PC-3 (cell line): Measurements from ENCODE around the gene FOXP1. TPM values are rescaled to one million over a fixed set of nuclear protein-coding genes. Genes with fewer than 3 reads are reported as not detected.

ENCODE experiments used
- ATAC-seq: fragments of 200-7000 bp; cut with Tn5 transposase; 2 replicates; pipeline ENCODE4 v1.9.1; 2020; ENCODE audit warnings: mild to moderate bottlenecking, moderate library complexity
- BruUV-seq: library from RNA; stranded (reverse); fragments of 400-500 nt; replicated peaks from 2 replicates; lab custom pipeline; 2021; lab: Mats Ljungman, UMichigan
- CTCF ChIA-PET: fragments of 300-600 bp; sonication (Branson Sonifier 250); formaldehyde crosslinking; loops from one replicate; lab custom pipeline; 2022; ENCODE audit warnings: antibody characterized with exemption; lab: Charles Lee
- POLR2A ChIA-PET: fragments of 300-600 bp; sonication (Branson Sonifier 250); formaldehyde crosslinking; loops from one replicate; lab custom pipeline; 2022; ENCODE audit warnings: antibody characterized with exemption; ENCODE audit not compliant: unreplicated experiment; lab: Charles Lee
- DNase-seq: peaks from one replicate; pipeline ENCODE4 v3.0.0-alpha.2; 2015
- H2AFZ ChIP-seq: fragments of 300-600 bp; sonication (generic); 2 replicates; pipeline ENCODE4 v1.6.0; 2016; ENCODE audit warnings: antibody characterized with exemption, low read length
- H3F3A ChIP-seq: fragments of 300-600 bp; sonication (generic); one replicate; pipeline ENCODE4 v1.6.0; 2017; ENCODE audit warnings: antibody characterized with exemption, low read length, control low read depth, mild to moderate bottlenecking; ENCODE audit not compliant: unreplicated experiment
- H3K27ac ChIP-seq: fragments of 300-600 bp; sonication (generic); 2 replicates; pipeline ENCODE4 v1.5.1; 2016; ENCODE audit warnings: mild to moderate bottlenecking, low read length
- H3K27me3 ChIP-seq: fragments of 300-600 bp; sonication (generic); 2 replicates; pipeline ENCODE4 v1.6.1; 2016; ENCODE audit warnings: low read length, mixed read lengths
- H3K36me3 ChIP-seq: fragments of 300-600 bp; sonication (generic); 2 replicates; pipeline ENCODE4 v1.6.1; 2016; ENCODE audit warnings: low read depth, mixed run types, low read length, mixed read lengths
- H3K4me1 ChIP-seq: fragments of 300-600 bp; sonication (generic); 2 replicates; pipeline ENCODE4 v1.5.1; 2016; ENCODE audit warnings: low read length; ENCODE audit not compliant: insufficient read depth
- H3K4me2 ChIP-seq: fragments of 300-600 bp; sonication (generic); 2 replicates; pipeline ENCODE4 v1.6.0; 2016; ENCODE audit warnings: low read length
- H3K4me3 ChIP-seq: fragments of 300-600 bp; sonication (generic); 2 replicates; pipeline ENCODE4 v1.5.1; 2016; ENCODE audit warnings: mild to moderate bottlenecking, low read length, mixed read lengths
- H3K79me2 ChIP-seq: fragments of 300-600 bp; sonication (generic); 2 replicates; pipeline ENCODE4 v1.6.1; 2017; ENCODE audit warnings: low read length, mixed read lengths
- H3K9ac ChIP-seq: fragments of 300-600 bp; sonication (generic); 2 replicates; pipeline ENCODE4 v1.6.0; 2016; ENCODE audit warnings: mild to moderate bottlenecking, low read length
- H3K9me2 ChIP-seq: fragments of 300-600 bp; sonication (generic); replicated peaks from 2 replicates; pipeline ENCODE4 v1.6.1; 2016; ENCODE audit warnings: mixed run types, low read length, mixed read lengths
- H3K9me3 ChIP-seq: fragments of 300-600 bp; sonication (generic); 2 replicates; pipeline ENCODE4 v1.6.1; 2016; ENCODE audit warnings: low read length, mixed read lengths
- H4K20me1 ChIP-seq: fragments of 300-600 bp; sonication (generic); 2 replicates; pipeline ENCODE4 v1.6.1; 2016; ENCODE audit warnings: low read length, mixed read lengths
- CTCF ChIP-seq: fragments of 300-600 bp; sonication (generic); conservative IDR thresholded peaks from 2 replicates; pipeline ENCODE4 v1.5.1; 2017; ENCODE audit warnings: antibody characterized with exemption, low read depth, mild to moderate bottlenecking, low read length
- EZH2 ChIP-seq: fragments of 300-600 bp; sonication (generic); IDR thresholded peaks from one replicate; pipeline ENCODE4 v1.6.1; 2017; ENCODE audit warnings: antibody characterized with exemption, mild to moderate bottlenecking, low read length; ENCODE audit not compliant: unreplicated experiment
- EZH2phosphoT487 ChIP-seq: fragments of 300-600 bp; sonication (generic); IDR thresholded peaks from 2 replicates; pipeline ENCODE4 v1.6.1; 2018; ENCODE audit warnings: mild to moderate bottlenecking, antibody characterized with exemption, low read length, borderline replicate concordance
- intact Hi-C: fragments of 100-400 bp; cut with micrococcal nuclease; formaldehyde crosslinking; loops from 2 replicates; pipeline ENCODE4 v1.9.0; 2023
- total RNA-seq: library from RNA; depleted of rRNA; stranded (reverse); fragments of >200 nt; gene quantifications from 2 replicates; pipeline ENCODE4 v1.2.3, GENCODE V29; 2014

The FOXP1 gene
- total RNA-seq, 1 experiment from 2014 or later: 35.3 TPM

- DNase-seq (no peak), ATAC-seq (no peak)
- POLR2A ChIA-PET: no interaction called here
- Histone ChIP-seq H3K36me3 (peaks cover 29% of the 10 kb centered on the region), H3K4me3 (no peak overlapping the region), H3K9me2 (no peaks in the 10 kb centered on the region), H3K4me2 (no peak overlapping the region), H3K27ac (no peak overlapping the region), H2AFZ (no peak overlapping the region), H4K20me1 (no peaks in the 10 kb centered on the region), H3K27me3 (no peaks in the 10 kb centered on the region), H3K79me2 (peaks cover 6% of the 10 kb centered on the region; the same call in 1 of the 2 replicates), H3F3A (no peaks in the 10 kb centered on the region), H3K9ac (no peak overlapping the region), H3K4me1 (peaks cover 20% of the 10 kb centered on the region), H3K9me3 (no peaks in the 10 kb centered on the region)
- CTCF ChIA-PET: no interaction called here
- TF ChIP-seq EZH2 (no peak), EZH2phosphoT487 (no peak), CTCF (no peak)
- no TSS peak for BruUV-seq
- intact Hi-C loops: loop anchor here (5.0 kb wide), 1 partner anchor 495 kb away; no protein-coding TSS in a partner anchor
Measured at GRCh38 chr3:71037775-71038174, 545.8 kb downstream of the FOXP1 start.

GRCh38 chr3:71035886-71036285 is 547.6 kb downstream of the FOXP1 start:
- no TSS peak for BruUV-seq
- DNase-seq (no peak), ATAC-seq (peak; percentile 7; the same call in 1 of the 2 replicates)
- peak overlapping the region; percentile 28 for H3K9ac ChIP-seq
- ChIA-PET POLR2A (interaction anchor here (0.6 kb wide), 2 partner anchors 11 to 24 kb away, joined by 3 to 5 read pairs; no protein-coding TSS in a partner anchor), CTCF (interaction anchor here (0.6 kb wide), 1 partner anchor 188 kb away, joined by 3 read pairs; no protein-coding TSS in a partner anchor)
- H3K79me2 ChIP-seq: peaks cover 6% of the 10 kb centered on the region; the same call in 1 of the 2 replicates
- TF ChIP-seq CTCF (no peak), EZH2phosphoT487 (no peak), EZH2 (no peak)
- no peaks in the 10 kb centered on the region for H3K9me3 ChIP-seq
- H2AFZ ChIP-seq: no peak overlapping the region
- peaks cover 30% of the 10 kb centered on the region for H3K4me1 ChIP-seq
- H3K27me3 ChIP-seq: no peaks in the 10 kb centered on the region
- H3K9me2 ChIP-seq: no peaks in the 10 kb centered on the region
- no peaks in the 10 kb centered on the region for H4K20me1 ChIP-seq
- peaks cover 22% of the 10 kb centered on the region for H3K36me3 ChIP-seq
- H3K27ac ChIP-seq: peak overlapping the region; percentile 87
- H3F3A ChIP-seq: no peaks in the 10 kb centered on the region
- intact Hi-C loops: loop anchor here (1.0 to 5.0 kb wide), 4 partner anchors 9 to 496 kb away; no protein-coding TSS in a partner anchor
- peak overlapping the region; percentile 65 for H3K4me2 ChIP-seq
- H3K4me3 ChIP-seq: no peak overlapping the region; the same call in 1 of the 2 replicates

- Histone ChIP-seq H3K9ac (peak overlapping the region; percentile 54), H3K36me3 (peaks cover 16% of the 10 kb centered on the region), H3K27ac (peak overlapping the region; percentile 87), H3K27me3 (no peaks in the 10 kb centered on the region), H3K79me2 (peaks cover 6% of the 10 kb centered on the region; the same call in 1 of the 2 replicates), H2AFZ (no peak overlapping the region), H3K9me2 (no peaks in the 10 kb centered on the region), H3K4me3 (no peak overlapping the region; the same call in 1 of the 2 replicates), H3K9me3 (no peaks in the 10 kb centered on the region), H3K4me2 (peak overlapping the region; percentile 65), H4K20me1 (no peaks in the 10 kb centered on the region), H3F3A (no peaks in the 10 kb centered on the region), H3K4me1 (peaks cover 32% of the 10 kb centered on the region)
- no TSS peak for BruUV-seq
- no peak for TF ChIP-seq EZH2phosphoT487
- TF ChIP-seq CTCF: no peak
- TF ChIP-seq EZH2: no peak
- CTCF ChIA-PET: interaction anchor here (0.6 kb wide), 1 partner anchor 189 kb away, joined by 3 read pairs; no protein-coding TSS in a partner anchor
- ATAC-seq (peak; percentile 74), DNase-seq (peak; percentile 95)
- POLR2A ChIA-PET: interaction anchor here (0.6 kb wide), 3 partner anchors 12 to 355 kb away, joined by 3 to 16 read pairs (median 5); no protein-coding TSS in a partner anchor
- intact Hi-C loops: loop anchor here (1.0 to 5.0 kb wide), 4 partner anchors 8 to 497 kb away; no protein-coding TSS in a partner anchor
Measured at GRCh38 chr3:71035314-71035713, 548.2 kb downstream of the FOXP1 start.
